HepG2 (cell line): ENCODE data around the gene TPRN. TPM values are rescaled to one million over a fixed set of nuclear protein-coding genes. Genes with fewer than 3 reads are reported as not detected.

Experiments
- ARID2 ChIP-seq: sonication (generic); formaldehyde crosslinking; IDR thresholded peaks from 2 replicates; pipeline ENCODE4 v1.8.1; 2022; ENCODE audit warnings: mild to moderate bottlenecking, missing genetic modification reagents, borderline replicate concordance
- ARNT2 ChIP-seq: sonication (generic); formaldehyde crosslinking; IDR thresholded peaks from 2 replicates; pipeline ENCODE4 v1.8.0; 2022; ENCODE audit warnings: mild to moderate bottlenecking, low read depth, missing genetic modification reagents, moderate library complexity
- DMAP1 ChIP-seq: IDR thresholded peaks from 2 replicates; pipeline ENCODE4 v1.6.1; 2016
- KDM2A ChIP-seq: sonication (generic); formaldehyde crosslinking; IDR thresholded peaks from 2 replicates; pipeline ENCODE4 v1.4.0; 2020; ENCODE audit warnings: low read depth, missing genetic modification reagents, borderline replicate concordance
- KDM6A ChIP-seq: IDR thresholded peaks from 2 replicates; pipeline ENCODE4 v1.6.1; 2016; ENCODE audit warnings: low read depth
- KMT2B ChIP-seq: IDR thresholded peaks from 2 replicates; pipeline ENCODE4 v1.6.1; 2016; ENCODE audit warnings: missing genetic modification reagents, missing compliant biosample characterization
- MAZ ChIP-seq, 2 experiments: sonication (generic) in 1 of 2; formaldehyde crosslinking in 1 of 2; IDR thresholded peaks; 2 replicates each; pipeline versions ENCODE4 v1.5.0 to v1.6.1; 2012 to 2020; ENCODE audit warnings: low read depth in 2 of 2, mild to moderate bottlenecking in 2 of 2, borderline replicate concordance in 1 of 2, improper control_type of control experiment in 1 of 2, low read length in 1 of 2, missing genetic modification reagents in 1 of 2, moderate library complexity in 1 of 2
- REPIN1 ChIP-seq: sonication (generic); formaldehyde crosslinking; IDR thresholded peaks from 2 replicates; pipeline ENCODE4 v1.8.0; 2022; ENCODE audit warnings: missing genetic modification reagents, low read depth, mild to moderate bottlenecking, borderline replicate concordance
- ZBTB42 ChIP-seq: sonication (generic); formaldehyde crosslinking; IDR thresholded peaks from 2 replicates; pipeline ENCODE4 v1.5.0; 2020; ENCODE audit warnings: mild to moderate bottlenecking, missing genetic modification reagents
- ZNF20 ChIP-seq: sonication (generic); formaldehyde crosslinking; IDR thresholded peaks from 2 replicates; pipeline ENCODE4 v1.4.0; 2020; ENCODE audit warnings: mild to moderate bottlenecking, moderate library complexity, missing genetic modification reagents
- ZNF549 ChIP-seq: sonication (generic); formaldehyde crosslinking; IDR thresholded peaks from 2 replicates; pipeline ENCODE4 v1.5.0; 2020; ENCODE audit warnings: missing genetic modification reagents
- ZNF572 ChIP-seq: sonication (generic); formaldehyde crosslinking; IDR thresholded peaks from 2 replicates; pipeline ENCODE4 v1.5.1; 2020; ENCODE audit warnings: mild to moderate bottlenecking, missing genetic modification reagents
- ZNF598 ChIP-seq: sonication (generic); formaldehyde crosslinking; IDR thresholded peaks from 2 replicates; pipeline ENCODE4 v1.5.1; 2020; ENCODE audit warnings: mild to moderate bottlenecking, missing genetic modification reagents, borderline replicate concordance
- ZNF607 ChIP-seq: sonication (generic); formaldehyde crosslinking; IDR thresholded peaks from 2 replicates; pipeline ENCODE4 v1.5.1; 2020; ENCODE audit warnings: missing genetic modification reagents, mild to moderate bottlenecking, borderline replicate concordance
- ZNF841 ChIP-seq: sonication (generic); formaldehyde crosslinking; IDR thresholded peaks from 2 replicates; pipeline ENCODE4 v1.8.1; 2023; ENCODE audit warnings: missing genetic modification reagents, borderline replicate concordance
- polyA plus RNA-seq, 8 experiments: library from polyadenylated mRNA; depleted of rRNA in 3 of 8; stranded (reverse) in 7 of 8; unstranded in 1 of 8; fragments of >200 nt; fragmentation: Illumina TruSeq in 4 of 8; extraction: Trizol in 4 of 8; gene quantifications; 2 replicates each; pipeline versions ENCODE4 v1.2.1 to v1.2.3, GENCODE V29; 2011 to 2016; ENCODE audit warnings: low read depth in 4 of 8, missing spikeins in 1 of 8, mixed read lengths in 1 of 8; ENCODE audit not compliant: insufficient read depth in 1 of 8
- total RNA-seq, 5 experiments: library from RNA; depleted of rRNA; stranded (reverse); fragments of >200 nt; fragmentation: Illumina TruSeq; extraction: Trizol; gene quantifications; 2 replicates each; pipeline ENCODE4 v1.2.3, GENCODE V29; 2016; ENCODE audit warnings: low read depth in 1 of 5
- TF ChIP-seq, protein P1 (sequence below): sonication (generic); formaldehyde crosslinking; IDR thresholded peaks from 2 replicates; pipeline ENCODE4 v1.9.0; 2021; ENCODE audit warnings: missing genetic modification reagents, mild to moderate bottlenecking, borderline replicate concordance
- TF ChIP-seq, protein P2 (sequence below): sonication (generic); formaldehyde crosslinking; IDR thresholded peaks from 2 replicates; pipeline ENCODE4 v1.4.0; 2020; ENCODE audit warnings: missing genetic modification reagents
- TF ChIP-seq, protein P3 (sequence below): sonication (generic); formaldehyde crosslinking; IDR thresholded peaks from 2 replicates; pipeline ENCODE4 v1.9.0; 2022; ENCODE audit warnings: low read depth, missing genetic modification reagents
- TF ChIP-seq, protein P4 (sequence below): sonication (generic); formaldehyde crosslinking; IDR thresholded peaks from 2 replicates; pipeline ENCODE4 v1.5.0; 2020; ENCODE audit warnings: mild to moderate bottlenecking, missing genetic modification reagents
- TF ChIP-seq, protein P5 (sequence below): sonication (generic); formaldehyde crosslinking; IDR thresholded peaks from 2 replicates; pipeline ENCODE4 v1.8.0; 2022; ENCODE audit warnings: missing genetic modification reagents, mild to moderate bottlenecking, inconsistent platforms, borderline replicate concordance

The TPRN gene
- total and polyA plus RNA-seq, 2 of the 13 experiments (the other 11 are each of a cell fraction or from before 2014, with no cell fraction given), result 10.1 to 19.2 TPM

DNA sequence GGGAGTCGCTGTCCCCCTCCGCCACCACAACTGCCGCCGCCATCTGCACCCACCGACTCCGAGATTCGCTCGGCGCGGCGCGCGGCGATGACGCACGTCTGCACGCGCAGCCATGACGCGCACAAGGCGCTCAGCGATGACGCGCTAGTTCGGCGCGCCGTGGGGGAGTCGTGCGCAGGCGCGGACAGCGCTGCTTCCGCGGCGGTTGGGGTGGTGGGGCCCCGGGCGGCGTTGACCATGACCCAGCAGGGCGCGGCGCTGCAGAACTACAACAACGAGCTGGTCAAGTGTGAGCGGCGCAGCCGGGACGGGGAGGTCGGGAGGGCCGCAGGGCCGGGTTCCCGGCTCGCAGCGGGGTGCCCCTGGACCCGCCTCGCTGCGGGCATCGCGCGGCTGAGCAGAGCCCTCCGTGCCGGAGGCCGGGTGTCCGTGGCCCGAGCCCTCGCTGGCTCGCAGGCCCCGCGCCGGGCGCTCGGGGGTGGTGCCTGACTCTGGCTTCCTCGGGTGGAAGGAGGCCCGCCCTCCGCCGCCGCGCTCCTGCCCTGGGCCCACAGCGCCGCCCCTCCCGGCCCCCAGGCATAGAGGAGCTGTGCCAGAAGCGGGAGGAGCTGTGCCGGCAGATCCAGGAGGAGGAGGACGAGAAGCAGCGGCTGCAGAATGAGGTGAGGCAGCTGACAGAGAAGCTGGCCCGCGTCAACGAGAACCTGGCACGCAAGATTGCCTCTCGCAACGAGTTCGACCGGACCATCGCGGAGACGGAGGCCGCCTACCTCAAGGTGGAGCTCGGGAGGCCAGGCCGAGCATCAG, 11.8 kb downstream of the TPRN start, which contains the start of the genes ANAPC2 and SSNA1 (continued):
- peak; percentile 85; the same call in 1 of the 2 replicates for TF ChIP-seq ZNF607 (CRISPR knock-in tag)
- TF ChIP-seq KDM2A (CRISPR knock-in tag), result peak; percentile 90
- TF ChIP-seq, protein P1, sequence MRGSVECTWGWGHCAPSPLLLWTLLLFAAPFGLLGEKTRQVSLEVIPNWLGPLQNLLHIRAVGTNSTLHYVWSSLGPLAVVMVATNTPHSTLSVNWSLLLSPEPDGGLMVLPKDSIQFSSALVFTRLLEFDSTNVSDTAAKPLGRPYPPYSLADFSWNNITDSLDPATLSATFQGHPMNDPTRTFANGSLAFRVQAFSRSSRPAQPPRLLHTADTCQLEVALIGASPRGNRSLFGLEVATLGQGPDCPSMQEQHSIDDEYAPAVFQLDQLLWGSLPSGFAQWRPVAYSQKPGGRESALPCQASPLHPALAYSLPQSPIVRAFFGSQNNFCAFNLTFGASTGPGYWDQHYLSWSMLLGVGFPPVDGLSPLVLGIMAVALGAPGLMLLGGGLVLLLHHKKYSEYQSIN (CRISPR knock-in tag), result no peak
- no peak for TF ChIP-seq ZNF20
- TF ChIP-seq ARID2 (CRISPR knock-in tag), result 0 out of 2 replicates have a peak, but pooled peaks have one; percentile 64
- TF ChIP-seq ZNF572 (CRISPR knock-in tag), result peak; percentile 25; the same call in 1 of the 2 replicates
- TF ChIP-seq ARNT2 (CRISPR knock-in tag), result no peak; the same call in 1 of the 2 replicates
- no peak for TF ChIP-seq ZBTB42 (CRISPR knock-in tag)
- TF ChIP-seq KDM6A, result no peak
- TF ChIP-seq ZNF549 (CRISPR knock-in tag), result no peak
- TF ChIP-seq, protein P2, sequence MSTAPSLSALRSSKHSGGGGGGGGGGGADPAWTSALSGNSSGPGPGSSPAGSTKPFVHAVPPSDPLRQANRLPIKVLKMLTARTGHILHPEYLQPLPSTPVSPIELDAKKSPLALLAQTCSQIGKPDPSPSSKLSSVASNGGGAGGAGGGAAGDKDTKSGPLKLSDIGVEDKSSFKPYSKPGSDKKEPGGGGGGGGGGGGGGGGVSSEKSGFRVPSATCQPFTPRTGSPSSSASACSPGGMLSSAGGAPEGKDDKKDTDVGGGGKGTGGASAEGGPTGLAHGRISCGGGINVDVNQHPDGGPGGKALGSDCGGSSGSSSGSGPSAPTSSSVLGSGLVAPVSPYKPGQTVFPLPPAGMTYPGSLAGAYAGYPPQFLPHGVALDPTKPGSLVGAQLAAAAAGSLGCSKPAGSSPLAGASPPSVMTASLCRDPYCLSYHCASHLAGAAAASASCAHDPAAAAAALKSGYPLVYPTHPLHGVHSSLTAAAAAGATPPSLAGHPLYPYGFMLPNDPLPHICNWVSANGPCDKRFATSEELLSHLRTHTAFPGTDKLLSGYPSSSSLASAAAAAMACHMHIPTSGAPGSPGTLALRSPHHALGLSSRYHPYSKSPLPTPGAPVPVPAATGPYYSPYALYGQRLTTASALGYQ (CRISPR knock-in tag), result peak; percentile 19; the same call in 1 of the 2 replicates
- TF ChIP-seq, protein P3, sequence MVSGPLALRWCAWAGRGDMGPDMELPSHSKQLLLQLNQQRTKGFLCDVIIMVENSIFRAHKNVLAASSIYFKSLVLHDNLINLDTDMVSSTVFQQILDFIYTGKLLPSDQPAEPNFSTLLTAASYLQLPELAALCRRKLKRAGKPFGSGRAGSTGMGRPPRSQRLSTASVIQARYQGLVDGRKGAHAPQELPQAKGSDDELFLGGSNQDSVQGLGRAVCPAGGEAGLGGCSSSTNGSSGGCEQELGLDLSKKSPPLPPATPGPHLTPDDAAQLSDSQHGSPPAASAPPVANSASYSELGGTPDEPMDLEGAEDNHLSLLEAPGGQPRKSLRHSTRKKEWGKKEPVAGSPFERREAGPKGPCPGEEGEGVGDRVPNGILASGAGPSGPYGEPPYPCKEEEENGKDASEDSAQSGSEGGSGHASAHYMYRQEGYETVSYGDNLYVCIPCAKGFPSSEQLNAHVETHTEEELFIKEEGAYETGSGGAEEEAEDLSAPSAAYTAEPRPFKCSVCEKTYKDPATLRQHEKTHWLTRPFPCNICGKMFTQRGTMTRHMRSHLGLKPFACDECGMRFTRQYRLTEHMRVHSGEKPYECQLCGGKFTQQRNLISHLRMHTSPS (CRISPR knock-in tag), result peak; percentile 16; the same call in 1 of the 2 replicates
- no peak for TF ChIP-seq ZNF841 (CRISPR knock-in tag)
- peak; percentile 95 for TF ChIP-seq REPIN1 (CRISPR knock-in tag)
- TF ChIP-seq KMT2B, result peak; percentile 94
- no peak; the same call in 1 of the 2 replicates for TF ChIP-seq MAZ (IDR thresholded peaks at IDR 0.05; ENCODE audit: borderline replicate concordance, low read depth, low read length)
- peak; percentile 85 for TF ChIP-seq MAZ (CRISPR knock-in tag; IDR thresholded peaks at IDR 0.05; ENCODE audit: low read depth)
- TF ChIP-seq, protein P4, sequence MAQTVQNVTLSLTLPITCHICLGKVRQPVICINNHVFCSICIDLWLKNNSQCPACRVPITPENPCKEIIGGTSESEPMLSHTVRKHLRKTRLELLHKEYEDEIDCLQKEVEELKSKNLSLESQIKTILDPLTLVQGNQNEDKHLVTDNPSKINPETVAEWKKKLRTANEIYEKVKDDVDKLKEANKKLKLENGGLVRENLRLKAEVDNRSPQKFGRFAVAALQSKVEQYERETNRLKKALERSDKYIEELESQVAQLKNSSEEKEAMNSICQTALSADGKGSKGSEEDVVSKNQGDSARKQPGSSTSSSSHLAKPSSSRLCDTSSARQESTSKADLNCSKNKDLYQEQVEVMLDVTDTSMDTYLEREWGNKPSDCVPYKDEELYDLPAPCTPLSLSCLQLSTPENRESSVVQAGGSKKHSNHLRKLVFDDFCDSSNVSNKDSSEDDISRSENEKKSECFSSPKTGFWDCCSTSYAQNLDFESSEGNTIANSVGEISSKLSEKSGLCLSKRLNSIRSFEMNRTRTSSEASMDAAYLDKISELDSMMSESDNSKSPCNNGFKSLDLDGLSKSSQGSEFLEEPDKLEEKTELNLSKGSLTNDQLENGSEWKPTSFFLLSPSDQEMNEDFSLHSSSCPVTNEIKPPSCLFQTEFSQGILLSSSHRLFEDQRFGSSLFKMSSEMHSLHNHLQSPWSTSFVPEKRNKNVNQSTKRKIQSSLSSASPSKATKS (CRISPR knock-in tag), result no peak
- peak; percentile 76 for TF ChIP-seq DMAP1
- TF ChIP-seq, protein P5, sequence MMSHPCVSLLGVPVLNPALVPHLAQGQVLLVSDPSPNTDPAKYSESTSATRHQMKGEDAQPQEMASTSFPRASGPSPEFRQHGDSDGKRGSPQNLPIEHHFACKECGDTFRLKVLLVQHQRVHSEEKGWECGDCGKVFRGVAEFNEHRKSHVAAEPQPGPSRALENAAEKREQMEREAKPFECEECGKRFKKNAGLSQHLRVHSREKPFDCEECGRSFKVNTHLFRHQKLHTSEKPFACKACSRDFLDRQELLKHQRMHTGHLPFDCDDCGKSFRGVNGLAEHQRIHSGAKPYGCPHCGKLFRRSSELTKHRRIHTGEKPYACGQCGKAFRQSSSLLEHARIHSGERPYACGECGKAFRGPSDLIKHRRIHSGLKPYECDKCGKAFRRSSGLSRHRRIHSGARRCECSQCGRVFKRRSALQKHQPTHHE (CRISPR knock-in tag), result peak; percentile 94
- TF ChIP-seq ZNF598 (CRISPR knock-in tag), result no peak
